Measurements from ENCODE around the gene TP53TG5. TPM values are rescaled to one million over a fixed set of nuclear protein-coding genes. Genes with fewer than 3 reads are reported as not detected.

Gene TP53TG5
- total RNA-seq, 1 experiment from 2014 or later, result 0.85 TPM

DNA sequence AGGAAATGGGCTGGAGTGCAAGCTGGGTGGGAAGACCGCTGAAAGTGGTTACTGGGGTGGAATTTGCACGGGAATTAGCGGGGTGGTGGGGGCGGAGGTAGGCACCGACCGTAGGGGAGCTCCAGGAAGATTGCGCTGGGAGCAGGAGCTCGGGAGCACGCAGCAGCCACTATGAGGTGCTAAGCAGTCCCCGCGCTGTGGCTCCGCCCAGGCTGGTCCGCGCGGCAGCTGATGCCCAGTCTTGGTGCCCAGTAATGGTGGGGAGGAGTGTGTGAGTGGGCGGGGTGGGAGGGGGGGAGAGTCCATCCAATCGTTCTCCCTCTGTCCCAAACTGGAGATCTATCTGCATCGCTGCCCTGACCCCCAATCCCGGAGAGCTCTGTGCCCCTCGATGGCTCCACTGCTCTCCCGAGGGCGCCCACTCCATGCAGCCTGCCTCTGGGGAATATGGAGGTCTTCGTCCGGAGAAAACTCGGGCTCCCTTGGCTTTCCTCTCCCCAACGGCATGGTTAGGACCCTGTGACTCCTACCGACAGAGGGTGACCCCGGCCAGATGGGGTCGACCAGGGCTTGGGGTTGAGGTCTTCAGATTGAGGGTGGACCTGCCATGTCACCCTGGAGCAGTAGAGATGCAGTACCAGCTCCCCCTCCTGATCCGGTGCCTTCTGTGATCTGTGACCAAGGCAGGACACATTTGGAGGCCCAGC lies 5.3 kb downstream of the TP53TG5 start:
- CTCF ChIA-PET, result interaction anchor here (0.6 to 5.5 kb wide), 41 partner anchors 11 to 398 kb away, joined by 3 to 164 read pairs (median 11); partner anchors contain the start of genes DBNDD2, MATN4, PIGT and RBPJL
- TF ChIP-seq ZNF219 (CRISPR knock-in tag; IDR thresholded peaks at IDR 0.05; ENCODE audit: borderline replicate concordance), result no peak
- TF ChIP-seq ZNF232 (CRISPR knock-in tag; IDR thresholded peaks at IDR 0.05), result no peak
- TF ChIP-seq, protein P1, sequence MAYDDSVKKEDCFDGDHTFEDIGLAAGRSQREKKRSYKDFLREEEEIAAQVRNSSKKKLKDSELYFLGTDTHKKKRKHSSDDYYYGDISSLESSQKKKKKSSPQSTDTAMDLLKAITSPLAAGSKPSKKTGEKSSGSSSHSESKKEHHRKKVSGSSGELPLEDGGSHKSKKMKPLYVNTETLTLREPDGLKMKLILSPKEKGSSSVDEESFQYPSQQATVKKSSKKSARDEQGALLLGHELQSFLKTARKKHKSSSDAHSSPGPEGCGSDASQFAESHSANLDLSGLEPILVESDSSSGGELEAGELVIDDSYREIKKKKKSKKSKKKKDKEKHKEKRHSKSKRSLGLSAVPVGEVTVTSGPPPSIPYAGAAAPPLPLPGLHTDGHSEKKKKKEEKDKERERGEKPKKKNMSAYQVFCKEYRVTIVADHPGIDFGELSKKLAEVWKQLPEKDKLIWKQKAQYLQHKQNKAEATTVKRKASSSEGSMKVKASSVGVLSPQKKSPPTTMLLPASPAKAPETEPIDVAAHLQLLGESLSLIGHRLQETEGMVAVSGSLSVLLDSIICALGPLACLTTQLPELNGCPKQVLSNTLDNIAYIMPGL (CRISPR knock-in tag; IDR thresholded peaks at IDR 0.05), result 0 out of 2 replicates have a peak, but pooled peaks have one; percentile 3
- peak overlapping the region; percentile 73 for H3K4me3 Mint-ChIP-seq
- no peak overlapping the region for H3K27ac Mint-ChIP-seq
- H3K9me3 Mint-ChIP-seq, result no peaks in the 10 kb centered on the region
- peaks cover 13% of the 10 kb centered on the region for H3K4me1 Mint-ChIP-seq
- ATAC-seq (peak; percentile 73), DNase-seq (ENCODE audit: low spot score) (peak; percentile 62)
- H3K27me3 Mint-ChIP-seq (ENCODE audit: low read depth), result peaks cover 6% of the 10 kb centered on the region
- no peaks in the 10 kb centered on the region; the same call in 1 of the 2 replicates for H3K36me3 Mint-ChIP-seq
- POLR2A ChIA-PET, result interaction anchor here (0.5 to 2.1 kb wide), 7 partner anchors 23 to 64 kb away, joined by 3 to 9 read pairs (median 6); partner anchors contain the start of genes PIGT and SDC4

DNA sequence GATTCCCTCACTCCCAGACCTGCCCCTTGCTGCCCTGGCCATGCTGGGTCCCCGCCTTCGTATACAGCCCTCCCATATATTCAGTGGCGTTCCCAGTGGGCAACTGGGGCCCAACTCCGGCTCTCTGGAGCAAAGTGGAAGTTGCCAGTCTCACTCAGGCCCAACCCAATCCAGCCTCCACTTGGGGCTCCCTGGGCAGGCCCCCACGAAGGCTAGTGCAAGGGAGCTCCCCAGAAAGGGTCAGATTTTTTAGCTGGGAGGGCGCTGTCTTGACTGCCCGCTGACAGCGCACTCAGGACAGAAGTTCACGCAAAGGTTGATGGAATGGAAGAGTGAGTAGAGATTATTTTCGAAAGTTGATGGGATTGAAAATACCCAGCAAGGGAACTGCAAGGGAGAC lies 5.9 kb downstream of the TP53TG5 start:
- ChIA-PET CTCF (interaction anchor here (0.9 to 5.5 kb wide), 24 partner anchors 11 to 399 kb away, joined by 3 to 164 read pairs (median 18); partner anchors contain the start of genes DBNDD2, MATN4, PIGT and RBPJL), POLR2A (interaction anchor here (0.5 to 1.4 kb wide), 3 partner anchors 24 to 64 kb away, joined by 3 to 6 read pairs (median 4); no protein-coding TSS in a partner anchor)
- peak overlapping the region; percentile 27 for H3K4me3 Mint-ChIP-seq
- no peak for TF ChIP-seq ZNF671 (CRISPR knock-in tag; IDR thresholded peaks at IDR 0.05)
- no peak for TF ChIP-seq NR3C1 (CRISPR knock-in tag; conservative IDR thresholded peaks at IDR 0.05; ENCODE audit: low read depth)
- TF ChIP-seq CREB1 (CRISPR knock-in tag; IDR thresholded peaks at IDR 0.05), result no peak
- no peak for TF ChIP-seq ZNF232 (CRISPR knock-in tag; IDR thresholded peaks at IDR 0.05)
- TF ChIP-seq, protein P2, sequence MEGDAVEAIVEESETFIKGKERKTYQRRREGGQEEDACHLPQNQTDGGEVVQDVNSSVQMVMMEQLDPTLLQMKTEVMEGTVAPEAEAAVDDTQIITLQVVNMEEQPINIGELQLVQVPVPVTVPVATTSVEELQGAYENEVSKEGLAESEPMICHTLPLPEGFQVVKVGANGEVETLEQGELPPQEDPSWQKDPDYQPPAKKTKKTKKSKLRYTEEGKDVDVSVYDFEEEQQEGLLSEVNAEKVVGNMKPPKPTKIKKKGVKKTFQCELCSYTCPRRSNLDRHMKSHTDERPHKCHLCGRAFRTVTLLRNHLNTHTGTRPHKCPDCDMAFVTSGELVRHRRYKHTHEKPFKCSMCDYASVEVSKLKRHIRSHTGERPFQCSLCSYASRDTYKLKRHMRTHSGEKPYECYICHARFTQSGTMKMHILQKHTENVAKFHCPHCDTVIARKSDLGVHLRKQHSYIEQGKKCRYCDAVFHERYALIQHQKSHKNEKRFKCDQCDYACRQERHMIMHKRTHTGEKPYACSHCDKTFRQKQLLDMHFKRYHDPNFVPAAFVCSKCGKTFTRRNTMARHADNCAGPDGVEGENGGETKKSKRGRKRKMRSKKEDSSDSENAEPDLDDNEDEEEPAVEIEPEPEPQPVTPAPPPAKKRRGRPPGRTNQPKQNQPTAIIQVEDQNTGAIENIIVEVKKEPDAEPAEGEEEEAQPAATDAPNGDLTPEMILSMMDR (IDR thresholded peaks at IDR 0.05), result no peak
- TF ChIP-seq, protein P3, sequence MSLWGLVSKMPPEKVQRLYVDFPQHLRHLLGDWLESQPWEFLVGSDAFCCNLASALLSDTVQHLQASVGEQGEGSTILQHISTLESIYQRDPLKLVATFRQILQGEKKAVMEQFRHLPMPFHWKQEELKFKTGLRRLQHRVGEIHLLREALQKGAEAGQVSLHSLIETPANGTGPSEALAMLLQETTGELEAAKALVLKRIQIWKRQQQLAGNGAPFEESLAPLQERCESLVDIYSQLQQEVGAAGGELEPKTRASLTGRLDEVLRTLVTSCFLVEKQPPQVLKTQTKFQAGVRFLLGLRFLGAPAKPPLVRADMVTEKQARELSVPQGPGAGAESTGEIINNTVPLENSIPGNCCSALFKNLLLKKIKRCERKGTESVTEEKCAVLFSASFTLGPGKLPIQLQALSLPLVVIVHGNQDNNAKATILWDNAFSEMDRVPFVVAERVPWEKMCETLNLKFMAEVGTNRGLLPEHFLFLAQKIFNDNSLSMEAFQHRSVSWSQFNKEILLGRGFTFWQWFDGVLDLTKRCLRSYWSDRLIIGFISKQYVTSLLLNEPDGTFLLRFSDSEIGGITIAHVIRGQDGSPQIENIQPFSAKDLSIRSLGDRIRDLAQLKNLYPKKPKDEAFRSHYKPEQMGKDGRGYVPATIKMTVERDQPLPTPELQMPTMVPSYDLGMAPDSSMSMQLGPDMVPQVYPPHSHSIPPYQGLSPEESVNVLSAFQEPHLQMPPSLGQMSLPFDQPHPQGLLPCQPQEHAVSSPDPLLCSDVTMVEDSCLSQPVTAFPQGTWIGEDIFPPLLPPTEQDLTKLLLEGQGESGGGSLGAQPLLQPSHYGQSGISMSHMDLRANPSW (CRISPR knock-in tag; conservative IDR thresholded peaks at IDR 0.05; ENCODE audit: low read depth), result no peak
- ATAC-seq, result no peak; the same call in 1 of the 2 replicates
- H3K36me3 Mint-ChIP-seq, result no peaks in the 10 kb centered on the region; the same call in none of the 2 replicates
- H3K9me3 Mint-ChIP-seq, result no peaks in the 10 kb centered on the region
- DNase-seq (ENCODE audit: low spot score), result no peak
- peaks cover 6% of the 10 kb centered on the region for H3K27me3 Mint-ChIP-seq (ENCODE audit: low read depth)
- H3K4me1 Mint-ChIP-seq, result peaks cover 13% of the 10 kb centered on the region
- no peak overlapping the region for H3K27ac Mint-ChIP-seq

DNA sequence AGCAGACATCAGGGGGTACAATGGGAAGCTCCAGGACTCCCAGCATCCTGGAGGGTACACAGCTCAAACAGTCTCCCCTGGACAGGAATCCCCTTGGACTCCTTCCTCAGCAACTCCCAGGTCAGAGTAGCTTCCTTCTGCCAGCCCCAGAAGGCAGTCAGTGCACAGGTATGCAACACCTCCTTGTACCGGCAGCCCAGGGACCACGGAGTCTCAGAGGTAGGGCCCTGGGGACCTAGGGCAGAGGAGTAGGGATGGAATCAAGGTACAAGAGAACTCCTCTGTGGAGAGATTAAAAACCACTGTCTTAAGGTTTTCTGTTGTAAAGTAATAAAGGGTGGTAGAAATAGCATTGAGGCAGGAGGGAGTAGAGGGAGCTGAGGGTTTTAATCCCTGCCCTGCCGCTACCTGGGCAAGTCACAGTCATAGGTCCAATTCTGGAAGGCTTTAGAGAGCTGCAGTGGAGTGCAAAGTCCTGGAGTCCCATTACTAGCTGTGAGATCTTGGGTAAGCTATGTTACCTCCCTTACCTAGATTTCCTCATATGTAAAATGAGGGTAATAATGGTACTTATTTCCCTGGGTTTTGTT lies 7.5 kb downstream of the TP53TG5 start:
- Mint-ChIP-seq H3K9me3 (no peaks in the 10 kb centered on the region), H3K4me1 (peaks cover 13% of the 10 kb centered on the region), H3K27ac (no peak overlapping the region), H3K27me3 (ENCODE audit: low read depth) (peaks cover 6% of the 10 kb centered on the region), H3K36me3 (no peaks in the 10 kb centered on the region; the same call in none of the 2 replicates), H3K4me3 (no peak overlapping the region)
- no peak for DNase-seq (ENCODE audit: low spot score)
- POLR2A ChIA-PET, result no interaction called here
- no peak for ATAC-seq
- CTCF ChIA-PET, result interaction anchor here (0.6 to 5.5 kb wide), 5 partner anchors 9 to 449 kb away, joined by 3 to 164 read pairs (median 6); partner anchors contain the start of gene SYS1
- TF ChIP-seq, protein P4, sequence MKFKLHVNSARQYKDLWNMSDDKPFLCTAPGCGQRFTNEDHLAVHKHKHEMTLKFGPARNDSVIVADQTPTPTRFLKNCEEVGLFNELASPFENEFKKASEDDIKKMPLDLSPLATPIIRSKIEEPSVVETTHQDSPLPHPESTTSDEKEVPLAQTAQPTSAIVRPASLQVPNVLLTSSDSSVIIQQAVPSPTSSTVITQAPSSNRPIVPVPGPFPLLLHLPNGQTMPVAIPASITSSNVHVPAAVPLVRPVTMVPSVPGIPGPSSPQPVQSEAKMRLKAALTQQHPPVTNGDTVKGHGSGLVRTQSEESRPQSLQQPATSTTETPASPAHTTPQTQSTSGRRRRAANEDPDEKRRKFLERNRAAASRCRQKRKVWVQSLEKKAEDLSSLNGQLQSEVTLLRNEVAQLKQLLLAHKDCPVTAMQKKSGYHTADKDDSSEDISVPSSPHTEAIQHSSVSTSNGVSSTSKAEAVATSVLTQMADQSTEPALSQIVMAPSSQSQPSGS (CRISPR knock-in tag; IDR thresholded peaks at IDR 0.05; ENCODE audit: borderline replicate concordance, low read depth), result no peak
- TF ChIP-seq SP1 (CRISPR knock-in tag; conservative IDR thresholded peaks at IDR 0.05) (no peak), GTF2I (CRISPR knock-in tag; conservative IDR thresholded peaks at IDR 0.05) (no peak), TCF7 (CRISPR knock-in tag; IDR thresholded peaks at IDR 0.05; ENCODE audit: low read depth) (no peak), ZNF219 (CRISPR knock-in tag; IDR thresholded peaks at IDR 0.05; ENCODE audit: borderline replicate concordance) (no peak), ZNF423 (CRISPR knock-in tag; IDR thresholded peaks at IDR 0.05) (no peak)
- TF ChIP-seq, protein P1 (CRISPR knock-in tag; IDR thresholded peaks at IDR 0.05), result no peak
- TF ChIP-seq, protein P5, sequence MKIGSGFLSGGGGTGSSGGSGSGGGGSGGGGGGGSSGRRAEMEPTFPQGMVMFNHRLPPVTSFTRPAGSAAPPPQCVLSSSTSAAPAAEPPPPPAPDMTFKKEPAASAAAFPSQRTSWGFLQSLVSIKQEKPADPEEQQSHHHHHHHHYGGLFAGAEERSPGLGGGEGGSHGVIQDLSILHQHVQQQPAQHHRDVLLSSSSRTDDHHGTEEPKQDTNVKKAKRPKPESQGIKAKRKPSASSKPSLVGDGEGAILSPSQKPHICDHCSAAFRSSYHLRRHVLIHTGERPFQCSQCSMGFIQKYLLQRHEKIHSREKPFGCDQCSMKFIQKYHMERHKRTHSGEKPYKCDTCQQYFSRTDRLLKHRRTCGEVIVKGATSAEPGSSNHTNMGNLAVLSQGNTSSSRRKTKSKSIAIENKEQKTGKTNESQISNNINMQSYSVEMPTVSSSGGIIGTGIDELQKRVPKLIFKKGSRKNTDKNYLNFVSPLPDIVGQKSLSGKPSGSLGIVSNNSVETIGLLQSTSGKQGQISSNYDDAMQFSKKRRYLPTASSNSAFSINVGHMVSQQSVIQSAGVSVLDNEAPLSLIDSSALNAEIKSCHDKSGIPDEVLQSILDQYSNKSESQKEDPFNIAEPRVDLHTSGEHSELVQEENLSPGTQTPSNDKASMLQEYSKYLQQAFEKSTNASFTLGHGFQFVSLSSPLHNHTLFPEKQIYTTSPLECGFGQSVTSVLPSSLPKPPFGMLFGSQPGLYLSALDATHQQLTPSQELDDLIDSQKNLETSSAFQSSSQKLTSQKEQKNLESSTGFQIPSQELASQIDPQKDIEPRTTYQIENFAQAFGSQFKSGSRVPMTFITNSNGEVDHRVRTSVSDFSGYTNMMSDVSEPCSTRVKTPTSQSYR (CRISPR knock-in tag; IDR thresholded peaks at IDR 0.05), result no peak
